ENCODE results near the gene AIF1L.

GRCh38 chr9:131149688-131150053 is 53.3 kb downstream of the AIF1L start:
- TF ChIP-seq, protein P1, sequence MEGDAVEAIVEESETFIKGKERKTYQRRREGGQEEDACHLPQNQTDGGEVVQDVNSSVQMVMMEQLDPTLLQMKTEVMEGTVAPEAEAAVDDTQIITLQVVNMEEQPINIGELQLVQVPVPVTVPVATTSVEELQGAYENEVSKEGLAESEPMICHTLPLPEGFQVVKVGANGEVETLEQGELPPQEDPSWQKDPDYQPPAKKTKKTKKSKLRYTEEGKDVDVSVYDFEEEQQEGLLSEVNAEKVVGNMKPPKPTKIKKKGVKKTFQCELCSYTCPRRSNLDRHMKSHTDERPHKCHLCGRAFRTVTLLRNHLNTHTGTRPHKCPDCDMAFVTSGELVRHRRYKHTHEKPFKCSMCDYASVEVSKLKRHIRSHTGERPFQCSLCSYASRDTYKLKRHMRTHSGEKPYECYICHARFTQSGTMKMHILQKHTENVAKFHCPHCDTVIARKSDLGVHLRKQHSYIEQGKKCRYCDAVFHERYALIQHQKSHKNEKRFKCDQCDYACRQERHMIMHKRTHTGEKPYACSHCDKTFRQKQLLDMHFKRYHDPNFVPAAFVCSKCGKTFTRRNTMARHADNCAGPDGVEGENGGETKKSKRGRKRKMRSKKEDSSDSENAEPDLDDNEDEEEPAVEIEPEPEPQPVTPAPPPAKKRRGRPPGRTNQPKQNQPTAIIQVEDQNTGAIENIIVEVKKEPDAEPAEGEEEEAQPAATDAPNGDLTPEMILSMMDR (IDR thresholded peaks at IDR 0.05; ENCODE audit: low read depth, low read length, missing input control) = no peak
- TF ChIP-seq TAF1 (conservative IDR thresholded peaks at IDR 0.05) (no peak), RAD21 (IDR thresholded peaks at IDR 0.05) (no peak), ZBTB33 (IDR thresholded peaks at IDR 0.05) (no peak), FOXA1 (IDR thresholded peaks at IDR 0.05) (no peak), REST (IDR thresholded peaks at IDR 0.05) (no peak), EGR1 (IDR thresholded peaks at IDR 0.05; ENCODE audit: low read depth in 2 of 2) (no peak)
